H1 (cell line): ENCODE data around the gene KRT78. TPM values are rescaled to one million over a fixed set of nuclear protein-coding genes. Genes with fewer than 3 reads are reported as not detected.

ENCODE experiments used
- RNF2 ChIP-seq: fragments of 200-900, 300-1000 bp; sonication (generic); IDR thresholded peaks from 2 replicates; pipeline ENCODE4 v1.7.1; 2016; ENCODE audit warnings: borderline replicate concordance, low read depth, mild to moderate bottlenecking, antibody characterized with exemption, low read length; ENCODE audit not compliant: poor library complexity, severe bottlenecking; ENCODE audit errors: missing control alignments
- polyA plus RNA-seq, 7 experiments: library from polyadenylated mRNA; depleted of rRNA in 3 of 7; stranded (reverse) in 5 of 7; unstranded in 2 of 7; fragments of >200 nt in 5 of 7; fragments of 200-250 nt in 2 of 7; gene quantifications; 1 replicate in 5 of 7; 2 replicates in 1 of 7; 4 replicates in 1 of 7; pipeline versions ENCODE4 v1.2.1 to v1.2.3, GENCODE V29; 2011 to 2013; ENCODE audit warnings: missing spikeins in 2 of 7, mixed read lengths in 2 of 7
- total RNA-seq: library from RNA; stranded (reverse); fragmentation: NEBNext Ultra II Directional; extraction: Animal tissue kit (Norgen Biotek cat#: 25700); gene quantifications from 2 replicates; pipeline ENCODE4 v1.2.1, GENCODE V29; 2021

The KRT78 gene
- total and polyA plus RNA-seq, 2 of the 8 experiments (the other 6 are each of a cell fraction or from before 2014, with no cell fraction given) = not detected

GRCh38 chr12:52820521-52820920, 28.3 kb downstream of the KRT78 start (continued):
- no peak for TF ChIP-seq RNF2
